Keratinocyte (primary cell): ENCODE measurements around the gene HIKESHI.

Source experiments
- EZH2 ChIP-seq: IDR thresholded peaks from one replicate; pipeline ENCODE4 v1.6.1; 2012; ENCODE audit warnings: inconsistent platforms, mild to moderate bottlenecking, low read length, moderate library complexity
- TF ChIP-seq, protein P1 (sequence below), 3 experiments: IDR thresholded peaks in 1 of 3; conservative IDR thresholded peaks in 1 of 3; optimal IDR thresholded peaks in 1 of 3; 2 replicates in 2 of 3; 3 replicates in 1 of 3; pipeline versions ENCODE3 to v1.5.1; 2011; ENCODE audit warnings: low read length in 3 of 3, mild to moderate bottlenecking in 3 of 3, moderate library complexity in 2 of 3, control low read depth in 1 of 3, inconsistent platforms in 1 of 3; ENCODE audit not compliant: insufficient read depth in 2 of 3; ENCODE audit errors: extremely low read depth in 1 of 3

DNA sequence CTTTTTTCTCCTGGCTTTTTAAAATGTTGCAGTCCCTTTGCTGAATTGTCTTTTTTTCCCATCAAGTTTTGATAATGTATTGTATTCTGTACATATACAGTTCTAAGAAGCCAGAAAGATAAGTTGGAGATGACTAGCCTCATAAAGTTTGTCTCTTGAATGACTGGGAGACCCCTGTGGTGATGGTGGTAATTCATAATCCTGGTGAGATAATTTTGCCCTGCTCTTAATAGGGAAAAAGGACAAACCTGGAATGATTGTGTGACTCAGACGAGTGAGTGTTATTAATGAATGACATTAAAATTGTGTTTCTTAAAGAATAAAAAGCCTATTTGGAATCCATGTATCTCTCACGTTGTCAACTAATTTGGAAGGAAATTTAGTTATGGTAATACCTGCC is 1.2 kb downstream of the HIKESHI start:
- TF ChIP-seq, protein P1, sequence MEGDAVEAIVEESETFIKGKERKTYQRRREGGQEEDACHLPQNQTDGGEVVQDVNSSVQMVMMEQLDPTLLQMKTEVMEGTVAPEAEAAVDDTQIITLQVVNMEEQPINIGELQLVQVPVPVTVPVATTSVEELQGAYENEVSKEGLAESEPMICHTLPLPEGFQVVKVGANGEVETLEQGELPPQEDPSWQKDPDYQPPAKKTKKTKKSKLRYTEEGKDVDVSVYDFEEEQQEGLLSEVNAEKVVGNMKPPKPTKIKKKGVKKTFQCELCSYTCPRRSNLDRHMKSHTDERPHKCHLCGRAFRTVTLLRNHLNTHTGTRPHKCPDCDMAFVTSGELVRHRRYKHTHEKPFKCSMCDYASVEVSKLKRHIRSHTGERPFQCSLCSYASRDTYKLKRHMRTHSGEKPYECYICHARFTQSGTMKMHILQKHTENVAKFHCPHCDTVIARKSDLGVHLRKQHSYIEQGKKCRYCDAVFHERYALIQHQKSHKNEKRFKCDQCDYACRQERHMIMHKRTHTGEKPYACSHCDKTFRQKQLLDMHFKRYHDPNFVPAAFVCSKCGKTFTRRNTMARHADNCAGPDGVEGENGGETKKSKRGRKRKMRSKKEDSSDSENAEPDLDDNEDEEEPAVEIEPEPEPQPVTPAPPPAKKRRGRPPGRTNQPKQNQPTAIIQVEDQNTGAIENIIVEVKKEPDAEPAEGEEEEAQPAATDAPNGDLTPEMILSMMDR (optimal IDR thresholded peaks at IDR 0.05 in 1 of 3, IDR thresholded peaks at IDR 0.05 in 1 of 3, conservative IDR thresholded peaks at IDR 0.05 in 1 of 3; ENCODE audit: extremely low read depth in 1 of 3, insufficient read depth in 2 of 3, low read length in 3 of 3) = no peak
- no peak for TF ChIP-seq EZH2
